COR-L47 (cell line): ENCODE results near the gene CCDC180.
"Not testable (repeated sequence)": the region's sequence is repeated elsewhere in the genome, so short reads cannot be mapped to it uniquely, and the experiment has no call there.

ENCODE experiments used
- DNase-seq: peaks from one replicate; lab custom pipeline; 2025; lab: John Stamatoyannopoulos, UW

CCDC180 gene

DNA sequence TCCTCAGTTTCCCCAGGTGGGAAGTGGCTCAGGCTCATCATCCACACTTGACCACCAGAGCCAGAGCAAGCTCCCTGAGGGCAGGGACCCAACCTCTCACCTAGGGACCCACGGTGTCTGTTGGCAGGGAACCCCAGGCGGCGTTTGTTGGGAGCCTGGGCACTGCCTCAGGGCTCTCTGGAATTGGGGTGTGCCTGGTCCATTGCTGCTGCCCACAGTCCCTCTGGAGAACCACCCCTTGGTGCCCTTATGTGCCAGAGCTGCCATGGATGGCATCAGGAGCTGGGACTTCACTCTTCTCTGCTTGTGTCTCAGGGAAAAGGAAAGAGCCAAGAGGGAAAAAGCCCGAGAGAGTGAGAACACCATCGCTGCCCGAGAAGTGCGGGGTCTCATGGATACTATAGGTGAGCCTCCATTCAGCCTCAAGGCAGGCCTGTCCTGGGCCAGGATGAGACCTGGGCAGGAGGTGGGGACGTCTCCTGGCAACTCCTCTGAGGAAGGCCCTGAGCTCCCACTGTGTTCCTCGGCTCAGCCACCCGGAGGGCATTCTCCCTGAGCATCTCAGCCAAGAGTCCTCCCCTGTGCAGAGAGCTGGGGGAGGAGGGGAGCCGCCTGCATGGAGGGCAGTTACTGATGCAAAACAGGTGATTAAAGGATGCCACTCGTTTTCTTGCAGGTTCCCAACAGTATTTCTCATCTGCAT, 4.5 kb downstream of the CCDC180 start:
- no peak for DNase-seq

DNA sequence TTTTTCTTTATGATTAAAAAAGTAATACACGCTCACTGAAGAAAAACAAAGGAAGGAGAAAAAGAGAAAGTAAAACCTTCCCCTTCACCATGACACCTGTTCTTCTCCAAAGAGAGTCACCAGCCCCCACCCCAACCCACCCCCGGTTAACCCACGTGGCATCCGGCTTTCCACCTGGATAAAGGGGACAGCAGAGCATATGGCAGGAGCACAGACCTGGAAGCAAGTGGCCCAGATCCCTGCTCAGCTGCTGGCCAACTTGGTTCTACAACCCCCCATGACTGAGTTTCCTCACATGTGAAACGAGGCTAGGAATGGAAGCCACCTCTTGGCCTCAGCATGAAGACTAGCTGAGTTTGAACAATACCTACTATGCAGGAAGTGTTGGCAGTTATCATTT, 5.1 kb downstream of the CCDC180 start:
- no peak for DNase-seq

DNA sequence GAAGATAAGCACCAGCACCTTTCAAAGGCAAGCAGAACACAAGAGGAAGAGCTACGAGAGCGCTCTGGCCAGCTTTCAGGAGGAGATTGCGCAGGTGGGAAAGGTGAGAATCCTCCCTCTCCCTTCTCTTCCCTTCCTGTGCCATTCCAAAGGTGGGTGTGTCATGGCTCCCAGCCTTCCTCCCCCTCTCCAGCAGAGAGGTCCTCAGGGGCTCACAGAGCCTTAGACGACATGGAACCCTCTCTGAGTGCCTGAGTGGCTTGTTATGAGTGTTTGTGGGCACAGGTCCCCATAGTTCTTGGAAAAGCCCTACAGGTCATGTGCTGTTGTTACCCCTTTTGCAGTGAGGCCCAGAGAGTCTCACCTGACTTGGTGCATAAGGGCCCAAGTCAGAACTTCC, 5.8 kb downstream of the CCDC180 start:
- no peak for DNase-seq

DNA sequence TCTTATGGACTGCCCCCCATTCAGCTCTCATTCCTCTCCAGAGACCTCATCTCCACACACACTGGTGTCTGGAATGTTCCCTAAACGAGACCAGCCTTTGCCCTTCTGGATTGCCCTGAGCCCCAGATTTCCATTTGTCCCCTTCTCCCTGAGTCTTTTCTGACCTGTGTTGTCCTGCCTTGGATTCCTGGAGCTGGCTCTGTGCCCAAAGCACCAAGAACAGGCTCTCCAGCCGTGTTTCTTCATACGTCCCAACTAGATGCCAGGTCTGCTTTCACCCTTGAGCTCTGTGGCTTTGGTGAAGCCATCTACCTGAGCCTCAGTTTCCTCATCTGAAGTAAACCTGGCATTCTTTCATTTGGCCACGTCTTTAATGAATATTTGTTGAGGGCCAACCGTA, 6.3 kb downstream of the CCDC180 start:
- DNase-seq = no peak

DNA sequence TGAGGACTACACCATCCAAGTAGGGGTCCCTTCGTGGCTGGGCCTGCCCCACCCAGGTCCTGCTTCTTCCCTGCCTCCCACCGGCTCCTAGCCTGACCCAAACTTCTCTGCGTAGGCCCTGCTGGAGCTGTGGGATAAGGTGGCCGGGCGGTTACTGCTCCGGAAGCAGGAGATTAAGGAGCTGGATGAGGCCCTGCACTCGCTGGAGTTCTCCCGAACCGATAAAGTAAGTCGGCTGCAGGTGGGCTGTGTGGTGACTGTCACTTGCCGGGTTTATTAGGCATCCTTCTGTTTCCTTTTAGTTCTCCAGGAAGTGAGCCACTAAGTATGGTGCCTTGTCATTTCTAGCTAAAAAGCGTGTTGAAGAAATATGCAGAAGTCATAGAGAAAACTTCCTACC, 7.0 kb downstream of the CCDC180 start:
- no peak for DNase-seq

DNA sequence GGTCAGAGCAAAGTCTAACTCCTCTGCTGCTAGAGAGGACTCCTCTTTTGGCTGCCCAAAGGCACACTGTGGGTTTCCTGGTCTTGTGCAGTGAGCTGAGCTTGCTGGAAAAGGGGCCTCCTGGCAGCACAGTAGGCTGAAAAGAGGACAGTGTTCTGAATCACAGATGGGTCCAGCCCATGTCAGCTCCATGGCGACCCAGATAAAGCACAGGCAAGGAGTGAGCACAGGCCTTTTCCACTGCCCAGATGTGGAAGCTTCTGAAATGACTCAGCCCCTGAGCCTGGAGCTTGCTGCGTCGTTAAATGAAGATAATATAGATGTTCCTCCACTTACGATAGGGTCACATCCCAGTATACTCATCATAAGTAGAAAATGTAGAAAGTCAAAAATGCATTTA, 8.1 kb downstream of the CCDC180 start:
- DNase-seq = no peak

DNA sequence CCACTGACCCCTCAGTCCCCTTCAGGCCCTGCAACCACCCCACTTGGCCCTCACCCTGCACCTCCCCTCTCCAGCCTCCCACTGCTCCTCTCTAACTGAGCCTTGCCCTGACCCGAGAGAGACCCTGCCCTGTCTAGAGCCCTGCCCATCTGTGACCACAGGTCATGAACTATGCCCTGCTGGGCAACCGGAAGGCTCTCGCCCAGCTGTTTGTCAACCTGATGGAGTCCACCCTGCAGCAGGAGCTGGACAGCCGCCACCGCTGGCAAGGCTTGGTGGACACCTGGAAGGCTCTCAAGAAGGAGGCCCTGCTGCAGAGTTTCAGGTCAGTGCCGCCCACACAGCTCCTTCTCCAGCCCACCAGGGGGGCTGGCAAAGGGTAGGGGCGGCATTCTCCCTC, 9.4 kb downstream of the CCDC180 start:
- no peak for DNase-seq

DNA sequence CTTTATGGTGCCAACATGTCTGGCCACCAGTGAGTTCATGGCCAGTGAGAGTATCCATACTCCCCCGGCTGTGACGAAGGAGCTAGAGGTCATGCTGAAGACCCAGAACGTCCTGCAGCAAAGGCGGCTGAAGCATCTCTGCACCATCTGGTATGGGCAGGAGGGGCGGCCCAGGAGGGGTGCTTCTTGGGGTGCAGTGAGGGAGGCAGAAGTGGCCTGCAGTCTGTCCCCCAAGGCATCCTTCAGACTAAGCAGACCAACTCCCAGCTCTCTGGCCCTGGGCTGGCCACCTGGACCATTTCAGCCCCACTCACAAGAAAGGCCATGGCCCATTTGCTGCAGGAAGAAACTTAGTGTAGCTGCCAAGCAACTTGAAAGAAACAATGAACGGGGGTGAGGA, 11.0 kb downstream of the CCDC180 start:
- no peak for DNase-seq

DNA sequence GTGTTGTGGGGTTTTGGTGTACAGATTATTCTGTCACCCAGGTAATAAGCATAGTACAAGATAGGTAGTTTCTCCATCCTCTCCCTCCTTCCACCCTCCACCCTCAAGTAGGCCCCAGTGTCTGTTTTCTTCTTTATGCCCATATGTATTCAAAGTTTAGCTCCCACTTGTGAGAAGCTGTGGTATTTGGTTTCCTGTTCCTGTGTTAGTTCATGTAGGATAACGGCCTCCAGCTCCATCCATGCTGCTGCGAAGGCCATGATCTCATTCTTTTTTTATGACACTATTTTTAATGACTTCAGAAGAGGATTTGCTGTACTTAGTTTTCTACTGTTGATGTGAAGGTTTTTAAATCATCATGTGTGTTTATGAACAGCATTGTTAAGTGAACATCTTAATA, 11.9 kb downstream of the CCDC180 start:
- DNase-seq = no peak

DNA sequence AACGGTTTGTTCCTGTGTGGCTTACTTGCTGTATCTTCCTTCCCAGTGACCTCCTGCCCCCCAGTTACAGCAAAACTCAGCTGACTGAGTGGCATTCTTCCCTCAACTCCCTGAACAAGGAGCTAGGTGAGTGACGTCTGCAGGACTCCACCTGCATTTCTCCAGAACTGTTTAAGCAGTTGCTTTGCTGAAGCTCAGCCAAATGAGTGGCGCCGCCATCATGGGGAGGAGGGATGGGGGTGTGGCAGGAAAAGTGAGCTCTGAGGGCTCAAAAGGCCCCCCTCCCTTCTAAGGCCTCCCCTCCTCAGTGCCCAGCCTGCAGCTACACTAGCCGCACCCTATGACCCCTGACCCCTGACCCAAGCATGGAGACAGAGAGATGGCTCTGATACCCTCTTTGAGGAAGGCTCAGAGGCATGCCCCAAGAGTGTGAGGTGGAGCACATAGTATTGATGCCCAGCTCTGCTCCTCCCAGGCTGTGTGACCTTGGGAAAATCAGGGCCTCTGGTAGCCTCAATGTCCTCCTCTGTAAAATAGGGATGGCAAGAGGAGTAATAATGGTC, 12.7 kb downstream of the CCDC180 start:
- no peak for DNase-seq

DNA sequence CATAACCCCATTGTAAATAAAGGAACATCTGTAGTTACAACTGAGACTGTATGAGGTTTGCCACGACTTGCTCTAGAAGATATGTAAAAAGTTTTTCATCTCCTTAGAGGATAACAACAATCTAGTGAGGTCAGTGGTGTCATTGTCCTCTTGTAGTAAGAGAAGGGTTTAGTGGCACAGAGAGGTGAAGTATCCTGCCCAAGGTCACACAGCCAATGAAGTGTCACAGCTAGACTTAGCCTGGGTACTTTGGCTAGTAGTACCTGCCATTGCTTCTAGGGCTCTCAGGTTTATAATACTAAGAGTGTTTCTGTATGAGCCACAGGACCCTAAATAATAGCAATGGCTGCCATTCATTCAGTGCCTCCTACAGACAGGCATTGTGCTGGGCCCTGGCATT, 13.8 kb downstream of the CCDC180 start:
- DNase-seq = no peak

DNA sequence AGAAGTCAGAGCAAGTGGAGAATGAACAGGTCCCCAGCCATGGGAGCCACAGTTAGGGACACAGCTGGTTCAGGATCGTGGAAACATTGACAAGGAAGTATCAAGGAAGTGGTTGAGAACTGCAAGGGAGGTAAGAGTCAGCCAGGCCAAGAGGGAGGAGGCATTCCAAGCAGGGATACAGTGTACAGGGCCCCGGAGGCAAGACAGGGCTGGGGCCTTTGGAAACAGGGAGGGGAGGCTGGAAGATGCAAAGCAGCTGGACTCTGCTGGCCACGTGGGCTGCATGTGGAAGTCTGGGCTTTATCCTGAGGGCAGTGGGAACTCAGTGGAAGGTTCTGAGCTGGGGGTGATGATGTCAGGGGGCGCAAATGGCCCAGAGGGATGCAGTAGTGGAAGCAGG, 14.2 kb downstream of the CCDC180 start:
- DNase-seq = no peak

DNA sequence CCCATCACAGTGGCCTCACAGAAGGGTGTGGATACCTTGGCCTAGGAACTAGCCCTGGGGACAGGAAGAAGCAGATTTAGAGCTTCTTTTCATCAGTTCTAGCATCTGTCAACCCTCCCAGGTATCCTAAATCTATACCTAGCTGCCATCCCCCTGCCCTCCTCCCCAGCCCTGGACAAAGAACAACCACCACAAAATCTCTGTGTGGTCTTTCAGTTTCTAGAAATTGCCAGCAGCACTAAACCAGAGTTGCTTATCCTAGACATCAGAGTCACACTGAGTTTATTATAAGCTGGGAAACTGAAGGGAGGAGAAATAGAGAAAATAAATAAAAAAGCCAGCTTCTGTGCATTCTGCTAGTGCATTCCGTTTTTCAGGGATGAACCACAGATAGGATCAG, 14.6 kb downstream of the CCDC180 start:
- no peak for DNase-seq

DNA sequence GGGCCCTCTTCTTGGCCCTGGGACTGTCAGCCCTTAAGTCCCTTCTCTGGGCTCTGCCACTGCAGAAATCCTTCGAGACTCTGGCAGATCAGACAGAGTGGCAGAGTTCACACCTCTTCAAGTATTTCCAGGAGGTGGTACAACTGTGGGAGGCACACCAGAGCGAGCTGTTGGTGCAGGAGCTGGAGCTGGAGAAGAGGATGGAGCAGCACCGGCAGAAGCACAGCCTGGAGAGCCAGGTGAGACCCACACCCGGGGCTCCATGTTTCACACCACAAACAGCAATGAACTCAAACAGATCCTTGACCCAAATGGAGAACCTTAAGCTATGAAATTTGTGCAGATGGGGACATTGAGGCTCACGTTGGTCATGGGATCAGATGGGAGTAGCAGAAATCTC, 17.5 kb downstream of the CCDC180 start:
- no peak for DNase-seq

DNA sequence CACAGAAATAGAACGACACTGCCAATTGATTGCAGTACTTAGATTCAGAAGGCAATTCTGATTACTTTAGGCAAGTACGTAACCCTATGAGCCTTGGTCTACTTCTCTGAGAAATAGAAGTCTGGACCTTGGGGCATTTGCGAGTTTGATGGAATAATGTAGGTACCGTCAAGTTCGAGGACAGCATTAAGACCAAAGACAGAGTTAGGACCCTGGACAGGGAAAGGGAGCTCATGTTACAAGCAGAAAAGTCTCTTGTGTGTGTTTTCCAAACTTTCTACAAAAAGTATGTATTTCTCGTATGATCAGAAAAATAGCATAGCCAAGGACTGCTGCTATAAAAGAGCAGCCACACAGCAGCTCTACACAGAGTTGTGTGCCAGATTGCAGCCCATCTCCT, 20.1 kb downstream of the CCDC180 start:
- DNase-seq = no peak

DNA sequence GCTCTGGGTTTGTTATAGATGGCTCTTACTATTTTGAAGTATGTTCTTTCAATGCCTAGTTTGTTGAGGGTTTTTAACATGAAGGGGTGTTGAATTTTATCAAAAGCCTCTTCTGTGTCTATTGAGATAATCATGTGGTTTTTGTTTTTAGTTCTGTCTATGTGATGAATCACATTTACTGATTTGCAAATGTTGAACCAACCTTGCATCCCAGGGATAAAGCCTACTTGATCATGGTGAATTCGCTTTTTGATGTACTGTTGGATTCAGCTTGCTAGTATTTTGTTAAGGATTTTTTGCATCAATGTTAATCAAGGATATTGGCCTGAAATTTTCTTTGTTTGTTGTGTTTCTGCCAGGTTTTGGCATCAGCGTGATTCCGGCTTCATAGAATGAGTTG, 25.5 kb downstream of the CCDC180 start:
- no peak for DNase-seq

DNA sequence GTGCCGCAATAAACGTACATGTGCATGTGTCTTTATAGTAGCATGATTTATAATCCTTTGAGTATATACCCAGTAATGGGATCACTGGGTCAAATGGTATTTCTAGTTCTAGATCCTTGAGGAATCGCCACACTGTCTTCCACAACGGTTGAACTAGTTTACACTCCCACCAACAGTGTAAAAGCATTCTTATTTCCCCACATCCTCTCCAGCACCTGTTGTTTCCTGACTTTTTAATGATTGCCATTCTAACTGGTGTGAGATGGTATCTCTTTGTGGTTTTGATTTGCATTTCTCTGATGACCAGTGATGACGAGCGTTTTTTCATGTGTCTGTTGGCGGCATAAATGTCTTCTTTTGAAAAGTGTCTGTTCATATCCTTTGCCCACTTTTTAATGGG, 28.2 kb downstream of the CCDC180 start:
- DNase-seq = not testable (repeated sequence)

DNA sequence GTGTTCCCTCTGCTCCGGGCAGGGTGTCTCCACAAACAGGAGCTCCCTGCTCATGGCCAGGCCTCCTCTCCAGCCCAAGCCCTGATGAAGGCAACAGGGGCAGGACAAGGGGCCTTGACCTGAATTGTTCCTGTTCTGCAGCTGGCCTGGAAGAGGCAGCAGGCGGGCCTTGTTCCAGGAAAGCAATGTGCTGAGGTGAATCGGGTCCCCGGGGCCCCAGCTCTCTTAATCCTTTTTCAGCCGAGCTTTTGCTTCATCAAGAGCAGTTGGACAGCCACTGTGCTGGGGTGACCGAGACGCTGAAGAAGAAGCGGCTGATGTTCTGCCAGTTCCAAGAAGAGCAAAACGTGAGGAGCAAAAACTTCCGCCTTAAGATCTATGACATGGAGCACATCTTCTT, 41.4 kb downstream of the CCDC180 start:
- no peak for DNase-seq

DNA sequence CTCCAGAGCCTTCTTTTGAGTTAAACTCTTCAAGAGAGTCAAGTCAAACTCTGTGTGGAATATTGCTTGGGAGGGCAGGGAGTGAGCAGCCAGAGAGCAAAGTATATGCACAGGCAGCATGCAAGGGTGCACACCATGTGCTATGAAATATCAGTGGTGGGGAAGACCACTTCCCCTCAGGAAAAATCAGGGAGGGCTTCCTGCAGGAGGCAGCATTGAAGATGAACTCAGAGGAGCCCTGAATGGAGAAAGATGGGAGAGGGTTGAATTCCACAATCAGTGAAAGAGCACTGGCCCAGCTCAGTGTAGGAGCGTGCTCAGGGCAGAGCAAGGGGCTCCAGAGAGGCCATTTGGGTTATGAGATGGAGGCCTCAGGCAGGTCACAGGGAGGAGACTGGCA, 41.9 kb downstream of the CCDC180 start:
- no peak for DNase-seq

DNA sequence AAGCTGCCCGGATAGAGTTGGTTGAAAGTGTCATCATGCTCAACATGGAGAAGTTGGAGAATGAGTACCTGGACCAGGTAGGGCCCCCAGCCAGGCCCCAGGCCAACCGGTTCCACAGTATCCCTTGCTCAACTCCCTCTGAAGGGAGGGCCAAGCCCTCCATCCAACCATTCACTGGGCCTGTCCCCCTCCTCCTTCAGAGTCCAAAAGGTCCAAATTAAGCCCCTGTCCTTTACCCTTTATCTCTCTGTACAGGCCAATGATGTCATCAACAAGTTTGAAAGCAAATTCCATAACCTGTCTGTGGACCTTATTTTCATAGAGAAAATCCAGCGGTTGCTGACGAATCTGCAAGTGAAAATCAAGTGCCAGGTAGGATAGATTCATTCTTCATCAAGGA, 47.2 kb downstream of the CCDC180 start:
- no peak for DNase-seq

DNA sequence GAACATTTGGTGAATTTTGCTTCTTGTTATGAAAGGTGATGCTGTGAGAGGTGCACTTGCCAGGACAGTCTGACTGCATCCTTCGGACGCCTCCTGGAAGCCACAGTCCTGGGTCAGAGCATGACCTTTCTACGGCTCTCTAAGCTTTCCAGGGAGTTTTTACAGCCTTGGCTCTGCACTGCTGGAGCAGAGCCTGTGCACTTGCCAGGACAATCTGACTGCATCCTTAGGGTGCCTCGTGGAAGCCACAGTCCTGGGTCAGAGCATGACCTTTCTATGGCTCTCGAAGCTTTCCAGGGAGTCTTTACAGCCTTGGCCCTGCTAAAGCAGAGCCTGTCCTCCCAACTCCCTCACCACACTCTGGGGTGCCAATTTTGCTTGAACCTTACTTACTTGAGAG, 49.6 kb downstream of the CCDC180 start:
- no peak for DNase-seq
